ENCODE measurements around the gene IRF2BPL.

DNA sequence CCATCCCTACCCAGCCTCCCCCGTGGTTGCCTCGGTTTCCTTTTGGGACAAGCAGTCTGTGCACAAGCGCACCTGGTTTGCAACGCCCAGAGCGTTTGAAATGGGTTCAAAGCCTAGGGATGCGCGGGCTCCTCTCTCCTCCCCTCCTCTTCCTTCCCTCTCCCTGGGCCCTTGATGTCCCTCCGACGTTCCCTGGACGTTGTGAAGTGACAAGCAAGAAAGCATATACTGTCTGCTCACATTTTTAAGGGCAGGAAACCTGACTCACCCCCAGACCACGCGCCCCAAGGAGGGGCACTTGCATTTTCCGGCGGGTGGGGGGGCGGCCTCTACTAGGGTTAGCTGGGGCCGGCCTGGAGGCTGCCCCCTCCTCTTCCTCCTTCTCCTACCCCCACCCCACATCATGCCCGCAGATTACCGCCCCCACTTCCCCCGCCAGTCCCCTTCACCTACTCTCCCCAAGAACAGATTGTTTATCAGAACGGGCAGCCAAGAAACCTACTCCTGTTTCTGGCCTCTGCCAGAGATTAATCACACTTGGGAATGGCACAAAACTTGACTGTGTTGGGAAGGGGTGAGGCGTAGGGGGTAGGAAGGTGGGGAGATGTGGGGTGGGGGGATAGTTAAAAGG, 9.5 kb upstream of the IRF2BPL start:
- no peak for TF ChIP-seq HDAC2 (IDR thresholded peaks at IDR 0.05; ENCODE audit: borderline replicate concordance in 1 of 2, low read depth in 2 of 2, low read length in 2 of 2)
- TF ChIP-seq, protein P1, sequence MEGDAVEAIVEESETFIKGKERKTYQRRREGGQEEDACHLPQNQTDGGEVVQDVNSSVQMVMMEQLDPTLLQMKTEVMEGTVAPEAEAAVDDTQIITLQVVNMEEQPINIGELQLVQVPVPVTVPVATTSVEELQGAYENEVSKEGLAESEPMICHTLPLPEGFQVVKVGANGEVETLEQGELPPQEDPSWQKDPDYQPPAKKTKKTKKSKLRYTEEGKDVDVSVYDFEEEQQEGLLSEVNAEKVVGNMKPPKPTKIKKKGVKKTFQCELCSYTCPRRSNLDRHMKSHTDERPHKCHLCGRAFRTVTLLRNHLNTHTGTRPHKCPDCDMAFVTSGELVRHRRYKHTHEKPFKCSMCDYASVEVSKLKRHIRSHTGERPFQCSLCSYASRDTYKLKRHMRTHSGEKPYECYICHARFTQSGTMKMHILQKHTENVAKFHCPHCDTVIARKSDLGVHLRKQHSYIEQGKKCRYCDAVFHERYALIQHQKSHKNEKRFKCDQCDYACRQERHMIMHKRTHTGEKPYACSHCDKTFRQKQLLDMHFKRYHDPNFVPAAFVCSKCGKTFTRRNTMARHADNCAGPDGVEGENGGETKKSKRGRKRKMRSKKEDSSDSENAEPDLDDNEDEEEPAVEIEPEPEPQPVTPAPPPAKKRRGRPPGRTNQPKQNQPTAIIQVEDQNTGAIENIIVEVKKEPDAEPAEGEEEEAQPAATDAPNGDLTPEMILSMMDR (IDR thresholded peaks at IDR 0.05; ENCODE audit: control extremely low read depth in 1 of 3, insufficient read depth in 1 of 3, low read depth in 1 of 3, low read length in 3 of 3): no peak
- no peak for TF ChIP-seq POLR2AphosphoS5 (IDR thresholded peaks at IDR 0.05; ENCODE audit: low read depth, low read length)
- TF ChIP-seq EP300 (IDR thresholded peaks at IDR 0.05; ENCODE audit: borderline replicate concordance in 1 of 2, low read depth in 2 of 2, low read length in 2 of 2): no peak
- TF ChIP-seq, protein P2, sequence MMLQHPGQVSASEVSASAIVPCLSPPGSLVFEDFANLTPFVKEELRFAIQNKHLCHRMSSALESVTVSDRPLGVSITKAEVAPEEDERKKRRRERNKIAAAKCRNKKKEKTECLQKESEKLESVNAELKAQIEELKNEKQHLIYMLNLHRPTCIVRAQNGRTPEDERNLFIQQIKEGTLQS (IDR thresholded peaks at IDR 0.05; ENCODE audit: insufficient read depth, low read depth, low read length): no peak
- no peak for TF ChIP-seq RXRA (IDR thresholded peaks at IDR 0.05; ENCODE audit: insufficient read depth, low read depth, low read length)
- TF ChIP-seq CEBPB (IDR thresholded peaks at IDR 0.05; ENCODE audit: low read depth, low read length): no peak
- TF ChIP-seq TCF12 (IDR thresholded peaks at IDR 0.05; ENCODE audit: low read depth, low read length): no peak
